ENCODE measurements around the gene SRGAP1. TPM values are rescaled to one million over a fixed set of nuclear protein-coding genes. Genes with fewer than 3 reads are reported as not detected.

Gene SRGAP1
- total RNA-seq, 4 donors from 2014 or later = 7.2 to 22.9 (median 11.5) TPM

GRCh38 chr12:63985456-63985855 is 141.0 kb downstream of the SRGAP1 start:
- Histone ChIP-seq H3K4me1 (peaks cover 3 to 57% (median 8%) of the 10 kb centered on the region in 3 donors), H3K27me3 (no peaks in the 10 kb centered on the region), H3K27ac (no peak overlapping the region), H3K9me3 (no peaks in the 10 kb centered on the region), H3K36me3 (no peaks in the 10 kb centered on the region), H3K4me3 (no peak overlapping the region)
- no peak for ATAC-seq
- TF ChIP-seq CTCF (IDR thresholded peaks at IDR 0.05) (no peak), EP300 (IDR thresholded peaks at IDR 0.05) (no peak), POLR2AphosphoS5 (IDR thresholded peaks at IDR 0.05) (no peak), POLR2A (IDR thresholded peaks at IDR 0.05) (no peak)

GRCh38 chr12:63985945-63986344 is 141.4 kb downstream of the SRGAP1 start:
- H3K36me3 ChIP-seq = no peaks in the 10 kb centered on the region
- no peaks in the 10 kb centered on the region for H3K27me3 ChIP-seq
- peaks cover 3 to 62% (median 11%) of the 10 kb centered on the region in 3 donors for H3K4me1 ChIP-seq
- TF ChIP-seq CTCF (IDR thresholded peaks at IDR 0.05) (no peak), POLR2AphosphoS5 (IDR thresholded peaks at IDR 0.05) (no peak), EP300 (IDR thresholded peaks at IDR 0.05) (no peak), POLR2A (IDR thresholded peaks at IDR 0.05) (no peak)
- H3K9me3 ChIP-seq = no peaks in the 10 kb centered on the region
- H3K4me3 ChIP-seq = no peak overlapping the region
- no peak for ATAC-seq
- H3K27ac ChIP-seq = no peak overlapping the region
- WGBS, 2 donors (ENCODE audit: low coverage in 1 of 2) = 75 to 88% methylated on average over 1 to 2 of the region's 2 CpGs

- H3K4me3 ChIP-seq = no peak overlapping the region
- no peaks in the 10 kb centered on the region for H3K9me3 ChIP-seq
- H3K27ac ChIP-seq = peak overlapping the region in 2 of 4 donors; percentile 5 to 28
- WGBS, 2 donors (ENCODE audit: low coverage in 1 of 2) = 5 to 23% methylated on average over 2 of the region's 2 CpGs
- no peak for ATAC-seq
- no peaks in the 10 kb centered on the region for H3K27me3 ChIP-seq
- H3K36me3 ChIP-seq = no peaks in the 10 kb centered on the region
- TF ChIP-seq CTCF (IDR thresholded peaks at IDR 0.05) (no peak), POLR2A (IDR thresholded peaks at IDR 0.05) (no peak), EP300 (IDR thresholded peaks at IDR 0.05) (no peak), POLR2AphosphoS5 (IDR thresholded peaks at IDR 0.05) (no peak)
- peaks cover 7 to 57% (median 10%) of the 10 kb centered on the region in 3 donors for H3K4me1 ChIP-seq
Measured at GRCh38 chr12:63989301-63989845, 144.9 kb downstream of the SRGAP1 start.

GRCh38 chr12:63990828-63991547 is 146.5 kb downstream of the SRGAP1 start:
- TF ChIP-seq POLR2A (IDR thresholded peaks at IDR 0.05) (no peak), CTCF (IDR thresholded peaks at IDR 0.05) (no peak), POLR2AphosphoS5 (IDR thresholded peaks at IDR 0.05) (no peak), EP300 (IDR thresholded peaks at IDR 0.05) (no peak)
- Histone ChIP-seq H3K27ac (peak overlapping the region; percentile 43 to 67 (median 53)), H3K4me1 (peaks cover 7 to 59% (median 10%) of the 10 kb centered on the region in 3 donors), H3K36me3 (no peaks in the 10 kb centered on the region), H3K9me3 (no peaks in the 10 kb centered on the region), H3K27me3 (no peaks in the 10 kb centered on the region), H3K4me3 (no peak overlapping the region)
- WGBS, 2 donors (ENCODE audit: low coverage in 1 of 2) = 23 to 34% methylated on average over 7 of the region's 7 CpGs
- ATAC-seq = no peak

GRCh38 chr12:63994704-63995103 is 150.2 kb downstream of the SRGAP1 start:
- no peak overlapping the region for H3K27ac ChIP-seq
- no peaks in the 10 kb centered on the region for H3K36me3 ChIP-seq
- H3K4me3 ChIP-seq = no peak overlapping the region
- TF ChIP-seq EP300 (IDR thresholded peaks at IDR 0.05) = no peak
- ATAC-seq = no peak
- H3K27me3 ChIP-seq = no peaks in the 10 kb centered on the region
- H3K9me3 ChIP-seq = no peaks in the 10 kb centered on the region
- H3K4me1 ChIP-seq = peaks cover 5 to 37% (median 6%) of the 10 kb centered on the region in 3 donors
- WGBS, 2 donors (ENCODE audit: low coverage in 1 of 2) = 37 to 38% methylated on average over 2 of the region's 2 CpGs

All from gastroesophageal sphincter (tissue), 4 donors.